NCI-H1092 (cell line): ENCODE measurements around the gene PLCH2.

Experiments
- DNase-seq: peaks from one replicate; lab custom pipeline; 2025; lab: John Stamatoyannopoulos, UW

PLCH2 gene

DNA sequence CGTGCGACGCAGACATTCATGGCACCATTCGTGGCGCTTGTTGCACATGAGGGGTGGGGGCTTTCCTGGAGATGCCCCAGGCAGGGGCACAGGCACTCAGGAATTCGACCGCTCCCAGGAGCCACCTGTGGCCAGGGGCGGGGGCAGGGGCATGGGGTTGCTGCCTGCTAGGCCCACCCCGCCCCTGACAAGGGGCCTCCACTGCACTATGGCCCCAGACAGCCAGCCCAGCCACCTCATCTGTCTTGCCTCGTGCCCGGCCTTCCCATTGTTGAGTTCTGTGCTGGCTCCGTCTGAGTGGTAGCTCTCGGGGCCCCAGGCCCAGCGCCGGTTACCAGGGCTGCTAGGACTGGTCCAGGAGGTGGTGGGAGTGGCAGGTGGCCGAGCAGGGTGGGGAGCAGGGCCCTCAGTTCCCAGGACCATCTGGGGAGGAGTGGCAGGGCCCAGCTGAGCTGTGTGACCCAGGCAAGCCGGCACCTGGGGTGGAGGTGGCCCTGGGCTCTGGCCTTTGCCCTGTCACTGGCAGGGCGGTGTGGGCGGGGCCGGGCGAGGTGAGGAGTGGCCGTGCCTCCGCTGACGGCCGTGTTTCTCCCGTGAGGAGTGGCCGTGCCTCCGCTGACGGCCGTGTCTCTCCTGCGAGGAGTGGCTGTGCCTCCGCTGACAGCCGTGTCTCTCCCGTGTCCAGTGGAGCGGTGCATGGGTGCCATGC is 1.9 kb downstream of the PLCH2 start:
- DNase-seq, result no peak

DNA sequence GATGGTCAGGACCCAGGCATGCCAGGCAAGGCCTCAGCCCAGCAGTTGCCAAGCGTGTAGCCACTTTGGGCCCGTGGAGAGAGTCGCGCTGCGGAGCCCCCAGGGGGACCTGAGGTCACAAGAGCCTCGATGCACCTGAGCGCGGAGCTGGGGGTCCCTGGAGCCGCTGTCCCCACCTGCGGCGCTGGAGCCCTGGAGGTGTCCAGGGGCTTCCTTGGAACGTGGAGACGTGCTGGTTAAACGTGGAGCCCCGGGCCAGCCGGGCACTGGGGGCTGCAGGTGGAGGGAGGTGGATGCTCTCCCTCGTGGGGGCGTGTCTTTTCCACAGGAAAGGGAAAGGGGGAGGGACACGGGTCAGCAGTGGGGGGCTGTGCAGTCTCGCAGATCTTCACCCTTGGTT is 3.1 kb downstream of the PLCH2 start:
- no peak for DNase-seq

DNA sequence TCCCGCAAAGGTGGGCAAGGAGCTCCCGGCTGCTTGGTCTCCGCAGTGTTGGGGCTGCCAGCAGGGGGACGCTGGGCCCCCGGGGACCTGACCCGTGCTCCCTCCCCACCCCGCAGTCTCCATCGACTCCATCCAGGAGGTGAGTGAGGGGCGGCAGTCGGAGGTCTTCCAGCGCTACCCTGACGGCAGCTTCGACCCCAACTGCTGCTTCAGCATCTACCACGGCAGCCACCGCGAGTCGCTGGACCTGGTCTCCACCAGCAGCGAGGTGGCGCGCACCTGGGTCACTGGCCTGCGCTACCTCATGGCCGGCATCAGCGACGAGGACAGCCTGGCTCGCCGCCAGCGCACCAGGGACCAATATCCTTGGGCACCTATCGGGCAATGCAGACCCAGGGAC is 3.5 kb downstream of the PLCH2 start:
- DNase-seq, result no peak

DNA sequence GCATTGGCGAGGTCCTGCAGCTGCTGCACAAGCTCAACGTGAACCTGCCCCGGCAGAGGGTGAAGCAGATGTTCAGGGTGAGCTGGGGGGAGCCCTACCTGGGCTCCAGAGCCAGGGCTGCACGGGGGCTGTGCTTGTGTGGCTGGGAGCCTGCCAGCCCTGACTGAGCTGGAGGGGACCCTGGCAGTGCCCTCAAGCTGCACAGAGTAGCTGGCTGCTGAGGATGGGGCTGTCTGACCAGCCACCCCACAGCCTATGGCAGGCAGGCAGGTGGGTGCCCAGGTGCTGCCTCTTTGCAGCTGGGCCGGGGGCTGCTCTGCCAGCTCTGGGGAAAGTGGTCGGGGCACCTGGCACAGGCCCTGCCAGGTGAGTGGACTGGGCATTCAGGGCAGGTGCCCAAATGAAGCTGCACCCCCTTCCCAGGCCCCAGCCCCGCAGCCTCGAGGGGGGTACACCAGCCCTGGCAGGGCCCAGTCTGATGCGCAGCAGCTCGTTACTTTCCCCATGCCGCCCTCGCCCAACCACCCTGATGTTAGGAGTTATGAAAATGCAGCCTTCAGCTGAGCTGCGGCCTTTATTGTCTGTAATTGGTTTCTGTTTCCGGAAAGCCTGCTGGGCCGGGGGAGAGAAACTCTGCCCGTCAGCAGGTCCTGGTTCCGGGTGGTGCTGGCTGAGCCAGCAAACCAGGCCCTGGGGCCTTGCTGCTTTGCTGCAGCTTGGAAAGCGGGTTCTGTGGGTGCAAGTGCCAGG is 4.3 kb downstream of the PLCH2 start:
- DNase-seq, result no peak

DNA sequence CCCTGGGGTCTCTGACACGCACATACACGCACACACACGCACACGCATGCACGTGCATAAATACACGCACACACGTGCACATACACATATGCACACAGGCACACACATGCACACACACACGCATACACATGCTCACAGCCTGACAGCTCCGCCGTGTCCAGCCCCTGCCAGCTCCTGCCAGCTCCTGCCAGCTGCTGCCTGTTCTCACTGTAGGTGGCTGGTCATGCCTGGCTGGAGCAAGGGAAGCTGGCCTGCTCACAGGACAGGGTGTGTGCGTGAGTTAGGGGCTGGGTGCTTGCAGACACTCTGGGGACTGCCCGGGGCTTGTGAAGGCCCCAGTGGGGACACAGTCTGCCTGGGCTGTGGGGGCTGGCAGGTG is 4.9 kb downstream of the PLCH2 start:
- peak; percentile 34 for DNase-seq

DNA sequence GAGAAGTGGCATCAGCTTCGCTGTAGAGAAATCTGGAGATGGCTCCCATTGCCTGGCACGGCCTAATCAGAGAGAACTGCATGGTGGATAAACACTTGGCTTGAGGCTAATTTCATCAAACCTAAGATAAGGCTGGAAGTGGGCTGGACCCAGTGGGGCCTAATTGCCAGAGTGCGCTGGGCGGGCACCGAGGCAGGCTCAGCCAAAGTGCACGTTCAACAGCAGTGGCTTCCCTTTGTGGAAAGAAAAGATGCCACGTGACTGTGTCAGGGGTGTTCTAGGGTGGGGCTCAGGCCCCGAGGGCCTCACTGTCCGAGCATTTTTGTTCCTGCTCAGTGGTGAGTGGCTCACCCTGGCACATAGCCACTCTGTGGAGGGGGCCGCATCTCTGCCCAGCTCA is 5.8 kb downstream of the PLCH2 start:
- DNase-seq, result no peak

DNA sequence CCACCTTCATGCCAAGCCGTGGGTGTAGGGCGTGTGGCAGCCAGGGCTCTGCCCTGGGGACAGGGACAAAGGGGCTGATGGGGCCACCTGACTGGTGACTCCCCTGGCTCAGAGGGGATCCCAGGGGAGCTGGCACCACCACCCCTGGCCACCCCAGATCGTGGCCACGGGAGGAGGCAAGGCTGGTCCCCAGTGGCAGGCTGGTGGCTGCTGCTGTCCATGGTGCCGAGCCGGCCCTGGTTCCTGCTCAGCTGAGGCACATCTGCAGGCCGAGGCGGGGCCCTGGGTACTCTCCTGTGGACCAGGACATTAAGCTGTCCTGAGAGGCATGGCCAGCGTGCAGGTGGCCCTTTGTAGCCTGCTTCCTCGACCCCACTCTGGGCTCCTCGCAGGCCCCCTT is 6.5 kb downstream of the PLCH2 start:
- DNase-seq, result no peak

DNA sequence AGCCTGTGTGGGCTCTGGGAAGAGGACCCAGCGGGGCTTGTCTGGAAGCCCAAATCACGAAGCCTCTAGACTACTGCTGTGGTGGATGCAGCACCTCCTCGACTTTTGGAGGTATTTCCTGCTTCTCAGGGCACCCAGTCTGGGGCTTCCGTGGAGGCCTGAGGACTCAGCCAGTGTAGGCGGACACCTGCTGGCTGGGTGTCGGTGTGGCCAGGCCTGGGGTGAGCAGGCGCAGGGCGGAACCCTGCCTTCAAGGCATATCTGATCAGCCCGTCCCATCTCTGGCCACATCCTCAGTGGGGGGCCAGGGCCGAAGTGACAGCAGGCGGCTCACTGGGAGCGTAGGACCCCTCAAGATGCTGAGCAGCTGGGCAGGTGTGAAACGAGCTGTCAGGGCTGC is 6.9 kb downstream of the PLCH2 start:
- DNase-seq, result no peak

DNA sequence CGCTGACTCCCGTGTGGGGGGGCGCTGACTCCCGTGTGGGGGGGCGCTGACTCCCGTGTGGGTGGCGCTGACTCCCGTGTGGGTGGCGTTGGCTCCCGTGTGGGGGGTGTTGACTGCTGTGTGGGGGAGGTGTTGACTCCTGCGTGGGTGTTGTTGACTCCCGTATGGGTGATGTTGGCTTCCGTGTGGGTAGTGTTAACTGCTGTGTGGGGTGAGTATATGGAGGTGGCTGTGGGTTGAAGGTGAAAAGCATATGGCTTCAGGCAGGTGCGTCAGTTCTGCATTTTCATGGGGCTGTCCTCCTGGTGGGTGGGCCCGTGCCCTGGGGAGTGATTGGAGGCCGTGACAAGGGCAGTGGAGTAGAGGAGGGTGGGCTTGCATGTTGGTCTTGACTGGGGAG is 7.9 kb downstream of the PLCH2 start:
- DNase-seq, result no peak

DNA sequence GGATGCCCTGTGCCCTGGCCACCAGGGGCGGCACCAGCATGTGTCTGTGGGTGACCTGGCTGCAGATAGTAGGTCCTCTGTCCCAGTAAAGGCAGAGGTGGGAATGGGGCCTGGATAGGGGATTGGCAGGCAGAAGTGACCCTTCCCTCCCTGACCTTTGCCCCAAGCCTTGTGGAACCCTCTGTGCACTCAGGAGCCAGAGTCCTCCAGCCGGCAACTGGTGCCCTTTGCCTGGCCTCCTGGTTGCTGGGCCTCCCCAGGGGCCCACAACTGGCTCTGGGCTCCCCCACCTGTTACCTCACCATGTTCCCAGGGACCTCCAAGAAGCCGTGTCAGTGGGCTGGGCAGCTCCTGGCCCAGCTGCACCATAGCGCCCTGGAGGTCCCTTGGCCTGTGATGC is 10.0 kb downstream of the PLCH2 start:
- DNase-seq, result no peak

DNA sequence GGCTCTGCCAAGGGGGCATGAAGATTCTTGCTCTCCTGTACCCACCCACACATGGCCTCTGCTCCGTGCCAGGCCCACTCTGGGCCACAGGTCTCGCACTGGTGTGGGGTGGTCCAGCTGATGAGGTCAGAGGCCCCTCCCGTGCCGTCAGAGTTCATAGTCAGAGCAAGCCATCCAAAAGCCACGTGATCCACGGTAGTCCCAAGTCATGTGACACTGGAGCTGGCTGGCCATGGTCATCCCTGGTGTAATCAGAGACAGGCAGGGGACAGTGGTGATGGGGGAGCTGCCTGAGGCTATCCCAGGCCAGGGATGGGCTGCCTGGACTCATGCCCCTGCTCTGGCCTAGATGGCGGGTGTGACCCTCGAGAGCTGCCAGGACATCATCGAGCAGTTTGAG is 10.5 kb downstream of the PLCH2 start:
- DNase-seq, result no peak

DNA sequence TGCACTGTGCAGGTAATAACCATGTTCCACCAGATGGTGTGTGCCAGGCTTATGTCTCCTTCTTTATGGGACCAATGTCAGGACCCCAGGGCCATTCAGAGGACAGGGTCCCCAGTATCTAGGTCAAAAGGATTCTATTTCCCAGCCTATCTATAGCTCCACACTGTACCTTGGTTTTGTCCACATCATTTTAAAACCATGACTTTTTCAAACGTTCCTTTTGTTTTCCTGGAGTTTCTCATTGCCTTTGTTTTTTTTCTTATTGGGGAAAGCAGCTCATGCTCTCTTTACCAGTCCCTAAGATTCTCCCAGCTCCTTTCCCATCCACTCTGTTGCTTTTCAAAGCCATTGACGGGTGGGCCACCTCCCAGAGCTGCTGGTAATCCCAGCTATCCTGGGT is 12.6 kb downstream of the PLCH2 start:
- no peak for DNase-seq

DNA sequence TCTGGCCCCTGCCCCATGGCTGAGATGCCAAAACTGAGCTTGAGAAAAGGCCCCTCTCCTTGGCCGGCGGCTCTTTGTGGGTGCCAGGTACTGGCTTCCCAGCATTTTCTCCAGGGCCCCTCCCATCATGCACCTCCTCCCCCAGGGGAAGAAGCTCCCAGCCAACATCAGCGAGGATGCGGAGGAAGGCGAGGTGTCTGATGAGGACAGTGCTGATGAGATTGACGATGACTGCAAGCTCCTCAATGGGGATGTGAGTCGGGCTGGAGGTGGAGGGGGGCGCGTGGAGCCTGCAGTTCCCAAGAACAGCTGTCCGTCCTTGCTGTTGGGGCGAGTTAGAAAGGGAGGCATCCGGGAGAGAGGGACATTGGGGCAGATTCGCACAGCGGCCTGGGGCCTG is 13.5 kb downstream of the PLCH2 start:
- no peak for DNase-seq

DNA sequence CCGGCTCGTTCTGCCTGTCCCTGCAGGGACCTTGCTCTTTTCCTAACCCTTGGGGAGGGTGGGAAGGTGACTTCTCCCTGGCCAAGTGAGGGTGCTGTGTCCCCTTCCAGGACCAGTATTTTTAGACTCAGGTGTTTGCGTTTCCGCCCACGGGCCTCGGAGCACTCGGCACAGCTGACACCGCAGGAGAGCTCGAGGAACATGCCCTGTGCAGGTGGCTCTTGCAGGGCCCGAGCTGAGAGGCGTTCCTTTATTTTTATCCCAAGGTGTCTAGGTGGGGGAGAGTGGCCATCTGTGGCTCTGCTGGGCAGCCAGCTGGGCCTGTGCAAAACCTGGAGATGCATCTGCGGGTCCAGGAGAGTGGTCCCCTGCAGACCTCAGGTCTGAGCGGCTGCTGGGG is 16.0 kb downstream of the PLCH2 start:
- no peak for DNase-seq

DNA sequence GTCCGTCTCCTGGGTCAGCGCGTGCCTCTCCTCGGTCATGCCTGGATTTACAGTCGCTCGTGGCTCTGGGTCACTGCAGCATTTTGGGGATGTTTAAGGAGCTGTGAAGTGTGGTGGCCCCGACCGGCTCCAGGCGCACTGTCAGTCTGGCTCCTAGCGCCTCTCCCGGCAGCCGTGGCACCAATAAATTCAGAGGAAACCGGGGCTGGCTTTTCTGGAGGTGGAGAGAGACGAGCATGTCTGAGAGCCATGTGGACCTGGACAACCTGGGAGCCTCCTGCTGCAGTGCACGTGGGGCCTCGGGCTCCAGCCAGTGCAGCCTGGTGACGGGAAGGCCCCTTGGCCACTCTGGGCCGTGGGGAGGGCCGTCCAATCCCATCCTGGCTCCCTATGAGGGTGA is 17.1 kb downstream of the PLCH2 start:
- no peak for DNase-seq

DNA sequence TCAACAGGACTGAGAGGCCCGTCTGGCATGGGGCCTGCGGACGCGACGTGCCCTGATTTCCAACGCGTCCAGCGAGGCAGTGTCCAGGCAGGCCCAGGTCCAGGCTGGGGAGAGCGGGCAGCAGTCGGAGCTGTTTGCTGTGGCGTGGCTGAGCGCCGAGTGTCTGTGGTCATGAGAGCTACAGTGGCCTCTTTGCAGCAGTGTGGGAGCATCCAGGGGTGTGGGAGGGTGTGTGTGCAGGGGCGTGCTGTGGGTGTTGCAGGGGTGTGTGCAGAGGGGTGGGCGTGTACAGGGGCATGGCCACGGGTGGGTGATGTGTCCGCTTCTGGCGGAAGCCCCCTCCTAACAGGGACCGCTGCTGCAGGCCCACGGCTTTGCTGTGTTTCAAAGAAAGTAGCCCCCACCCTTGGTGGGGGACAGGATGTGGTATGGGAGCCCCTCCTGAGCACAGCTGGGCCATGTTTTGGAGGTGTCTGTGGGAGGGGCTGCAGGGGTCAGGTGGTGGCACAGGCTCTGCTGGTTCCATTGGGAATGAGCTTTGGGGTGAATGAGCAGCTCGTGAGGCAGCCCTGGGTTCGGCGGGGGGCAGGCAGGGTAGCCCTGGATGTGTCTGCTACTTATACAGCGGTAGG is 17.7 kb downstream of the PLCH2 start:
- no peak for DNase-seq

DNA sequence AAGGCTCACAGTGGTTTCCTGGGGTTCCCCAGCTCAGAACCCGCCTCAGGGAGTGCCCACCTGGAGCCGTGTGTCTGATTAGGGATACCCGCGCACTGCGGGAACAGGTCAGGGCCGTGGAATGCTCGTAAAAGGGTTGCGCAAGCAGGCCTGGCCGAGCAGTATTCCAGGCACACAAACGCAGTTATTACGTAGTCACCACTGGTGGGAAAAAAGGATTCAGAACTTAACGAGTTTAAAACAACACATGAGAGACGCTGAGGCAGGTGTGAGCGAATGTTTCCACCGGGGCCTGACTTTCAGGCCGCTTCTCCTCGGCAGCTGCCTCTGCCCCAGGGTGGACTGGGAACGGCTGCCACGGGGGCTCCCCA is 18.2 kb downstream of the PLCH2 start:
- no peak for DNase-seq

DNA sequence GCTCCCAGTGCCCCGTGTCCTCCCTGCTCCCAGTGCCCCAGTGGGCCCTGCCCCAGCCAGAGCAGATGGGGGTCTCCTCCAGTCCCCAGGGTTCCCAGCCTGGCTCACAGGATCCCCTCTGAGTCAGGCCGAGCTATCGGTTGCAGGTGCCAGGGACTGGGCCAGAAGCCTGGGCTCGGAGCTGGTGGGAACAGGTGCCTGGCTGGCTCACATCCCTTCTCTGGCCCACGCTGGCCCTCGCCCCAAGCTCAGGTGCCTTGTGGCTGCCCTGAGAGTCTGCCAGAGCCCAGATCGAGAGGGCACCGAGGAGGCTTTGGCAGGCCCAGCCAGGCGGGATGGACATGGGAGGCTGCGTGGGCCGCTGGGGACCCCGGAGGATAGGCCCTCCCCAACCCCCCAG is 18.9 kb downstream of the PLCH2 start:
- DNase-seq, result no peak

DNA sequence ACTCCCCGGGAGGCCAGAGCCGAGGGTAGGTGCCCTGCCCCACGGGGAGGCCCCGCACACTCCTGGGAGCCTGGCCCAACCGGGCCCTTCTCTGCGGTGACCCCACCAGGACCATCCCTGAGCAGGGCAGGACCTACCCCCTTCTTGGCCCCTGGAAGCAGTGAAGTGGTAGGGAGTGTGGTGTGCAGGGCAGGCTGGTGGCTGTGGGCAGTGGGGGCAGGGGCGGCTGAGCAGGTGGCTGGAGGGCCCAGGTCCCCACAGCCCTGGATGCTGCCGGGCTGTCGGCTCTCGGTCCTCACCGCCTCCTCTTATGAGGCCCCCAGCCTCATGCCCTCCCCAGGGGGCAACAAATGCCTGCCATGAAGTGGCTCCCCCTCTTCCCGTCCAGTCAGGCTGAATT is 19.5 kb downstream of the PLCH2 start:
- no peak for DNase-seq

DNA sequence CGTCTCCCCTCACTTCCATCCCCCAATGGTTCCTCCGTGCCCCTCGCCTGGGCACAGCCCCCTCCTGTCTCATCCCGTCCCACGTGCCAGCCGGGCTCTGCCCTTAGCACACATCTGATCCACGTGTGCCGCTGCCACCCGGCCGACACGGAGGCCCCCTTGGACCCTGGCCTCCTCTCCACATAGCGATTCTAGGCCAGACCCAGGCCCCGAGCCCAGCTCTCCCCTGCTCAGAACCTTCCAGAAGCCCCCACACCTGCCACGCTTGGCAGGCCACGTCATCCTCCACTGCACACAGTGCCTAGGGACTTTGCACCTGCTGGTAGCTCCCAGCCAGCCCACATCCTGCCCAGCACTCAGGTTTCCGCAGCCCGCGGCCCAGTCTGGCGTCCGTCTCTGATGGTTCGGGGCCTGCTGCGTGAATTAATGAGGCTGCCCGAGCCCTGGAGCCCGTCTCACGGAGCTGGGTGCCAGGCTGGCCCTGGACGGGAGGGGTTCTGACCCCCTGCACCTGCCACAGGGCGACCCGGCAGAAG is 20.1 kb downstream of the PLCH2 start:
- DNase-seq, result no peak

DNA sequence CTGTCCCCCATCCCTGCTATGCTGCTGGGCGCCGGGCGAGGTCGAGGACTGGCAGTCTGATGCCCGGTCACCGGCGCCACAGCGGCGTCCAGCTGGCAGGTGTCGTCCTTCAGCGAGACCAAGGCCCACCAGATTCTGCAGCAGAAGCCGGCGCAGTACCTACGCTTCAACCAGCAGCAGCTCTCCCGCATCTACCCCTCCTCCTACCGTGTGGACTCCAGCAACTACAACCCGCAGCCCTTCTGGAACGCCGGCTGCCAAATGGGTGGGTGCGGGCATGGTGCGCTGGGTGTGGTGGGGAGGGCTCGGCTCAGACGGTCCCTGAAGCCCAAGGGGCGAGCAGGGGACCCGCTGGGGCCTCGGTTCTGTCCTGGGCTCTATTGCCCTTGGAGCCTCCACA is 20.7 kb downstream of the PLCH2 start:
- DNase-seq, result no peak

DNA sequence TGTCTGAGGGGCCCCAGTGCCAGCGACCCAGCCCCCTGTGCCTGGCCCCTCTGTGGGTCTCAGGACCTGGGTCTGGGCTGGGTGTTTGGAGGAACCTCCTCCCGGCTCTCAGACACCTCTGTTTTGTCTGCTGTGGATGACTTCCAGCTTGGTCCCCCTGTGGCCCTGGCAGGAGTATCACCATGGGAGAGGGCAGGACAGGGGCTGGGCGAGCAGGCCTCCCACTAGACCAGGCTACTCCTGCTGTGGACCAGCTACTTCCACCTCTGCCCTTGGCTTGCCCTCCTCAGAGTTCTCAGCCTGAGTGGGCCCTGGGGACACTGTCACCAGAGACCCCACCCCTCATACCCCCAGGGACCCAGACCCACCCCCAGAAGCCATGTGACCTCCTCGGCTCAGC is 21.8 kb downstream of the PLCH2 start:
- no peak for DNase-seq

DNA sequence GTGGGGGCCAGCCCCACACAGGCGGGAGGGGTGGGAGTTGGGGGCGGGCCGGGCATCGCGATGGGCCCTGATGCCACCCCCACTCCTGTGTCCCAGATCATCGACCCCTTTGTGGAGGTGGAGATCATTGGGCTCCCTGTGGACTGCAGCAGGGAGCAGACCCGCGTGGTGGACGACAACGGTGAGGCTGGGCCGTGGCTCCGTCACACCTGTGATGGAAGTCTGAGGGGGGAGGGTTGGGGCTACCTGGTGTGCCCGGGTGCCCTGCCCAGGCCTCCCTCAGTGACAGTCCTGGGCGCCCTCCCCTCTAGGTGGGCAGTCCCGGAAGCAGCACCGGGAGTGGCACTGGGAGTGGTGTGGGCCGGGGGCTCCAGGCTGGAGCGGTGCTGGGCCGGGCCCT is 22.6 kb downstream of the PLCH2 start:
- no peak for DNase-seq
